Left ventricle myocardium inferior (tissue), 1 donor: Measurements from ENCODE around the gene ACCSL. TPM values are rescaled to one million over a fixed set of nuclear protein-coding genes. Genes with fewer than 3 reads are reported as not detected.

Experiments used
- DNase-seq: peaks from one replicate; pipeline ENCODE4 v3.0.0-alpha.2; 2020
- H3K27ac ChIP-seq: fragments of 200-600 bp; replicated peaks from 2 replicates; pipeline ENCODE4 v1.8.0; 2021
- H3K27me3 ChIP-seq: fragments of 200-600 bp; 2 replicates; pipeline ENCODE4 v1.8.0; 2021; ENCODE audit warnings: low read depth
- H3K36me3 ChIP-seq: fragments of 200-600 bp; 2 replicates; pipeline ENCODE4 v1.8.0; 2021
- H3K4me1 ChIP-seq: fragments of 200-600 bp; 2 replicates; pipeline ENCODE4 v1.8.0; 2021
- H3K4me3 ChIP-seq: fragments of 200-600 bp; 2 replicates; pipeline ENCODE4 v1.8.0; 2021; ENCODE audit warnings: mild to moderate bottlenecking, moderate library complexity
- H3K9me3 ChIP-seq: fragments of 200-600 bp; replicated peaks from 2 replicates; pipeline ENCODE4 v1.8.0; 2021
- intact Hi-C: fragments of 100-400 bp; cut with micrococcal nuclease; formaldehyde crosslinking; loops from one replicate; pipeline ENCODE4 v1.11.0; 2022
- total RNA-seq: library from RNA; stranded (reverse); fragmentation: NEBNext Ultra II Directional; extraction: Animal tissue kit (Norgen Biotek cat#: 25700); gene quantifications from one replicate; pipeline ENCODE4 v1.2.1, GENCODE V29; 2021
- TF ChIP-seq, protein P1 (sequence below): fragments of 200-600 bp; IDR thresholded peaks from 2 replicates; pipeline ENCODE4 v1.8.0; 2021; ENCODE audit warnings: antibody characterized with exemption, mild to moderate bottlenecking, borderline replicate concordance
- donor health status: DM: no; HTN: yes; CAD: no; lungs with severe emphysema.

ACCSL gene
- total RNA-seq, 1 donor from 2014 or later: not detected

DNA sequence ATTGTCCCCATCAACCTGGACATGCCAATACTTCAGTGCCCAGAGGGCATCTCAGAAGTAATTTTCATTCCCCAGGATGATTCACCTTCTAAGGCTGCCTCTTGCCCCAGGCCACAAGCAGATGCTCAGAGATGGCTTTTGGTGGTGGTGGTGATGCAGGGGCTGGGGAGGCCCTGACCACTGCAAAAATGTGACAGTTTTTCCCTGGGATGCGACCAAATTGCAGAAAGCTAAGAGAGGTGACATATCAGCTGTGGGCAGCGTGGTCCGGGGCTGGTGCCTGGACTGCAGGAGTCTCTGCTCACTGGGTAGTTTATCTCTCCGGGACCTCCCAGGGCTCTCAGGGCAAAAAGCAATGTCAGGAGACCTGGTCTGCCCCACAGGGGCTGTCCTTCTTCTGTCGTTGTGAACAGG lies 39.7 kb upstream of the ACCSL start:
- Histone ChIP-seq H3K27me3 (no peaks in the 10 kb centered on the region), H3K27ac (peak overlapping the region; percentile 62), H3K4me3 (no peak overlapping the region), H3K9me3 (no peaks in the 10 kb centered on the region), H3K36me3 (no peaks in the 10 kb centered on the region), H3K4me1 (no peaks in the 10 kb centered on the region)
- intact Hi-C loops: no loop called here
- DNase-seq: no peak
- TF ChIP-seq, protein P1, sequence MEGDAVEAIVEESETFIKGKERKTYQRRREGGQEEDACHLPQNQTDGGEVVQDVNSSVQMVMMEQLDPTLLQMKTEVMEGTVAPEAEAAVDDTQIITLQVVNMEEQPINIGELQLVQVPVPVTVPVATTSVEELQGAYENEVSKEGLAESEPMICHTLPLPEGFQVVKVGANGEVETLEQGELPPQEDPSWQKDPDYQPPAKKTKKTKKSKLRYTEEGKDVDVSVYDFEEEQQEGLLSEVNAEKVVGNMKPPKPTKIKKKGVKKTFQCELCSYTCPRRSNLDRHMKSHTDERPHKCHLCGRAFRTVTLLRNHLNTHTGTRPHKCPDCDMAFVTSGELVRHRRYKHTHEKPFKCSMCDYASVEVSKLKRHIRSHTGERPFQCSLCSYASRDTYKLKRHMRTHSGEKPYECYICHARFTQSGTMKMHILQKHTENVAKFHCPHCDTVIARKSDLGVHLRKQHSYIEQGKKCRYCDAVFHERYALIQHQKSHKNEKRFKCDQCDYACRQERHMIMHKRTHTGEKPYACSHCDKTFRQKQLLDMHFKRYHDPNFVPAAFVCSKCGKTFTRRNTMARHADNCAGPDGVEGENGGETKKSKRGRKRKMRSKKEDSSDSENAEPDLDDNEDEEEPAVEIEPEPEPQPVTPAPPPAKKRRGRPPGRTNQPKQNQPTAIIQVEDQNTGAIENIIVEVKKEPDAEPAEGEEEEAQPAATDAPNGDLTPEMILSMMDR: no peak

GRCh38 chr11:44008698-44009097 lies 39.1 kb upstream of the ACCSL start:
- H3K4me3 ChIP-seq: no peak overlapping the region
- peaks cover under 1% of the 10 kb centered on the region for H3K4me1 ChIP-seq
- no peaks in the 10 kb centered on the region for H3K36me3 ChIP-seq
- TF ChIP-seq, protein P1: no peak
- intact Hi-C loops: no loop called here
- no peak for DNase-seq
- H3K27ac ChIP-seq: no peak overlapping the region
- H3K27me3 ChIP-seq: no peaks in the 10 kb centered on the region
- H3K9me3 ChIP-seq: no peaks in the 10 kb centered on the region

DNA sequence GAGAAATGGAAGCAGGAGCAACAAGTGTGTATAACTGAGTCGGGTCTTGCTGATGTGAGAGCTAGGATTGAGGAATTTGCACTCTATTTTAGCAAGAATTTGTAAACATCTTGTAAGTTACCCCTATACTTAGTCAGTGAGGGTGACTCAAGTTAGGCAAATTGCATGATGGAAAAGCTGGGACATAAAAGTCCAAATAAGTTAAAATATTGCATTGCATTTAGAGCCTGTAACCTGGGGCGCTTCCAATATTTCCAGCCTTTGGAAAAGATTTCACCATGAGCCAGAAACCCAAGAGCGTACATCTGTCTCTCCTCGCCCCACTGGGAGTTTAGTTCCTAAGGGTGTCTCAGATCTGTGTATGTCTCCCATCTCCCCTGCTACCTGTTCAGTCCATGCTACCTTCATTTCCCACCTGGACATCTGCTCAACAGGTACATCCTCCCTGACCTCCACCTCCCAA lies 37.0 kb upstream of the ACCSL start:
- TF ChIP-seq, protein P1: no peak
- no peaks in the 10 kb centered on the region for H3K9me3 ChIP-seq
- intact Hi-C loops: no loop called here
- no peaks in the 10 kb centered on the region for H3K36me3 ChIP-seq
- no peak overlapping the region for H3K27ac ChIP-seq
- no peak for DNase-seq
- peaks cover 11% of the 10 kb centered on the region for H3K4me1 ChIP-seq
- no peak overlapping the region for H3K4me3 ChIP-seq
- no peaks in the 10 kb centered on the region for H3K27me3 ChIP-seq

- Histone ChIP-seq H3K36me3 (no peaks in the 10 kb centered on the region), H3K4me3 (no peak overlapping the region), H3K4me1 (peaks cover 20% of the 10 kb centered on the region), H3K27me3 (no peaks in the 10 kb centered on the region), H3K27ac (no peak overlapping the region), H3K9me3 (no peaks in the 10 kb centered on the region)
- intact Hi-C loops: no loop called here
- no peak for DNase-seq
- TF ChIP-seq, protein P1: no peak
Measured at GRCh38 chr11:44011797-44012196, 36.0 kb upstream of the ACCSL start.

- H3K36me3 ChIP-seq: no peaks in the 10 kb centered on the region
- no peaks in the 10 kb centered on the region for H3K27me3 ChIP-seq
- no peak for DNase-seq
- no peak overlapping the region for H3K4me3 ChIP-seq
- peaks cover 40% of the 10 kb centered on the region for H3K4me1 ChIP-seq
- intact Hi-C loops: no loop called here
- H3K9me3 ChIP-seq: no peaks in the 10 kb centered on the region
- peak overlapping the region; percentile 64 for H3K27ac ChIP-seq
- TF ChIP-seq, protein P1: no peak
Measured at GRCh38 chr11:44014968-44015623, 32.7 kb upstream of the ACCSL start.
